Activated T-helper 1 cell treated with anti-CD3 and anti-CD28 coated beads, Interleukin-2, amount 50 U/mL, for 16 hours (primary cell): Measurements from ENCODE around the gene TRPM3.

Source experiments
- DNase-seq, 2 donors: peaks; one replicate each; pipeline ENCODE4 v3.0.0-alpha.2; 2020; ENCODE audit warnings: low read depth in 1 of 2, low spot score in 1 of 2

TRPM3 gene

GRCh38 chr9:70563010-70563409 lies 558.4 kb downstream of the TRPM3 start:
- DNase-seq, result no peak

- no peak for DNase-seq
Observed at GRCh38 chr9:70561786-70562395, 559.5 kb downstream of the TRPM3 start.

GRCh38 chr9:70561111-70561510 lies 560.3 kb downstream of the TRPM3 start:
- DNase-seq, result no peak

DNA sequence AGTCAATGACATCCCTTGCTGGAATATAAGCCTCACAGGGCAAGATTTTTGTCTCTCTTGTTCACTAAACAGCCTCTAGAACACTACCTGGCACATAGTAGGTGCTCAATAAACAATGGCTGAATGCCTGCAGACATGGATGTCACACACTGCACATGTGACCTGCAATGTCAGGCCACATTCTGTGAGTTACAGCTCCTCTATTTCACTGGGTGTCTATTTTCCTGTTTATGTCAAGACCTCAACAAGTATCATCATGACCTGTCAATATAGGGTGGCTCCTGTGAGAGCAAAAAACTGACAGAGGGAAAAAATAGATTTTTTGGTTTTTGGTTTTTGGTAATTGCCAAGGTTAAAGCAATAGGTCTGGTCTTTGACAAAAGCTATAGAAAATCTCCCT lies 562.3 kb downstream of the TRPM3 start:
- no peak for DNase-seq

GRCh38 chr9:70557661-70558369 lies 563.6 kb downstream of the TRPM3 start:
- DNase-seq, result no peak

- no peak for DNase-seq
Observed at GRCh38 chr9:70556771-70557170, 564.6 kb downstream of the TRPM3 start.

- no peak for DNase-seq
Observed at GRCh38 chr9:70554881-70555280, 566.5 kb downstream of the TRPM3 start.

GRCh38 chr9:70553707-70554673 lies 567.4 kb downstream of the TRPM3 start:
- no peak for DNase-seq

DNA sequence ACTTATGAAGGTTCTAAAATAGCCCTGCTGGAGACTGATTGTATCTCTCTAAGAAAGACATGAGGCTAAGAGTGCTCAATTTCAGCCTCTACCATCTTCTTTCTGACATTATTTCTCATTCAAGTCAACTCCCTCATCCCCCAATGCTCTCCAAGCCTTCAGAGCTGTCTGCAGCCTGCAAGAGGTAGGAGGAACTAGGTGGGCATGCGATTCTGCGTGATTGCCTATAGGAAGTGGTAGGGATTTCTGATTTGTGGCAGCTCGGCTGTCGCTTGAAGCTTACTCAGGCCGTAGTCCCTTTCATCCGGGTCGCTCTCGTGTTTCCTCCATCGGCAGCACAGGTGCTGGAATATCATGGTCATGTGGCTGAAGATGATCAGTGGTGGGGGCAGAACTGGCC lies 568.9 kb downstream of the TRPM3 start:
- DNase-seq, result no peak

- no peak for DNase-seq
Observed at GRCh38 chr9:70551801-70552200, 569.6 kb downstream of the TRPM3 start.

GRCh38 chr9:70551396-70551795 lies 570.0 kb downstream of the TRPM3 start:
- no peak for DNase-seq

- DNase-seq, result no peak
Observed at GRCh38 chr9:70549926-70550325, 571.5 kb downstream of the TRPM3 start.

GRCh38 chr9:70542311-70542931 lies 579.0 kb downstream of the TRPM3 start:
- no peak for DNase-seq

DNA sequence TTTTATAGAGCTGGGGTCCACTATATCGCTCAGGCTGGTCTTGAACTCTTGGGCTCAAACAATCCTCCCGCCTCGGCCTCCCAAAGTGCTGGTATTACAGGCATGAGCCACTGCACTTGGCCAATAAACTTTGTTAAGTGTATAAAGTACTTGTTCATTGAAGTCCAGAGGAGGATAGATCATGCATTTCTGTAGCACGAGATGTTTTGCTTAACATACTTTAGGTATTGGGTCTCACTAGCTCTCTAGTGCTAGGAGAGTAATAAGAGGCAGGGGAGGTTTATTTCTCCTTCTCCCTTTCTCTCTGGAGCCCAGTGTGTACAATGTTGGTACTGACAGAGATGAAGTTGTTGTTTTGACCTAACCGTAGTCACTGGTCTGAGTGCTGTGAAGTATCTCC lies 581.4 kb downstream of the TRPM3 start:
- no peak for DNase-seq

DNA sequence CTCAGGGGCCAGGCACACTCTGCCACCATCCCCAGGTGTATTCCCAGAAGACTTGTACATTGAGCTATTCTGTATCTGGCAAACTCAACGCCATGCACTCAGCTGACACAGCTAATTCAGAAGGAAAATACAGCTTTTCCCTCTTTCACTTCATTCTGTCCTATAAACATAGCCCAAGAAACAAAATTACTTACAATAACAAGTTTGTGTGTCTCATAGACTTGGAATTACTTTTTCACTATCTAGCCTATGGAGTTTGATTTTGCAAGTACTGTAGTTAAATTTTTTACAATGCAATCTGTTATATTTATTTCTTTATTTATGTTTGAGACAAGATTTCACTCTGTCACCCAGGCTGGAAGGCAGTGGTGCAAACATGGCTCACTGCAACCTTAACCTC lies 581.9 kb downstream of the TRPM3 start:
- DNase-seq, result no peak

GRCh38 chr9:70539001-70539400 lies 582.4 kb downstream of the TRPM3 start:
- DNase-seq, result no peak

GRCh38 chr9:70537084-70537483 lies 584.3 kb downstream of the TRPM3 start:
- DNase-seq, result no peak

DNA sequence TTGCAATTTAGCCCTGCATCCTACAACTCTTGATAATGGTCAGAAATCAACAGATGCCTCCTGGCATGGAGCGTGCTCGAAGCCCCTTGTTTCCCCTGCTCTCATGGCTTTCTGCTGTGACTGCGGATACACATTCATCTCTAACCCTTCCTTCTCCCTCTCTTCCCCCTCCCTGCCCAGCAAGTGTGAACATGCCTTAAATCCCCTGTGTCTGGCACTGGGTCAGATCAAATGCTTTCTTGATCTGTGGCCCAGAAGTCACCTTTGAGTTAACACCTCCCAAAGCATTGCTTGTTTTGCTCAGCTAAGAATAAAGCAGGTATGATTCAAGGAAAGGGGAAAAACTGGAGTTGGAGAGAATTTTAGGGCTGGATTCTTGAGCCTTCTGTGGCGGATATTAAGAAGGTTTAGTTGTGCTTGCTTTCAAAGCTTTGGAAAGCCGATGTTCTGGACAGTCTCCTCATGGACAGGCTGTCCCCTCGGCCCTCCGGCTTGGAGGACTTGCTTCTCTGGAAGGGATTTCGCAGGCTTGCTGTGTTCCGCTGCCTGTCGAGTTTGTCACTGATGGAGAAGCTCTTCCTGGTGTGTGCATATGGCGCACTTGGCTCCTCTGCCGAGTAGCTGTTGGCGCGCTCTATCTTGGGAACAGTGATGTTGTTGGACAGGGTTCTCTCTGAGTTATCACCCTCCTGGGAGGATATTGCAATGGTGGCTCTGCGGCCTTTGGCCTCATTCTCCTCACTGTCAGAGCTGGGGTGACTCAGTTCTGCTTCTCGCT lies 585.7 kb downstream of the TRPM3 start:
- no peak for DNase-seq

DNA sequence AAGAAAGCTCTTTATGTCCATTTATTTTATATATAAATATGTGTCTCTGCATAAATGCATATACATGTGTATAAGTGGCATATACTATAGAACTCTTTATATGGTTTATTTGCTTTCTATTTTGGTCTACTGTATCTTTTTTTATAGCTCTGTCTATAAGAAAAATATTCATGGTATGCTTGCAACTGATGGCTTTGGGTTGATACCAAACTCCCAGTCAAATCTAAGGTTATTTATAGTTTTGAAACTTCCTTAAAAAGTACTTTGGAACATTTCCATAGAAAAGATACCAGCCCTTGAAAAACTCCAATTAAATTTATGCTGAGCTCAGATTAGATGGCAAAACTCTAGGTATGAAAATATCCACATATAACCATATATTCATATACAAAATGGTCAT lies 587.0 kb downstream of the TRPM3 start:
- DNase-seq, result no peak

- DNase-seq, result no peak
Observed at GRCh38 chr9:70534061-70534460, 587.4 kb downstream of the TRPM3 start.

DNA sequence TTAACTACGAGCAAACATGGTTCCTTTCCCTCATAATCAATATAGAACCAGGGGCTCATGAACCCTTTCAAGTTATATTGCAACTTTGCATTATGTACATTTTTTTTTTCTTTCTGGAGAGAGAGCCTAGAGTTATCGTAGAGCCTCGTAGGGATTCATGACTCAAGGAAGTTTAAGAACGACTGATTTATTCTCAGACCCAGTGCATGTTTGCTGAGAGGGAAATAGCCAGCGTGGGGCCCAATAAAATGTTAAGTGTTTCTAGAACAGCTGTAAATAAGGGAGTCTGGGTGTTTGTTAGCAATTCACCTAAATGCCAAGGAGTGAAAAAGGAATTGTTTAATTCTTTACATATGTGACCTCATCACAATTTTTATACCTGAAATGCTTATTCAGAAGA lies 587.9 kb downstream of the TRPM3 start:
- DNase-seq, result no peak
